Activated T-helper 1 cell treated with Interleukin-2 at 50 U/mL for 16 hours (primary cell): Measurements from ENCODE around the gene CGB1.
"Not testable (repeated sequence)": the region's sequence is repeated elsewhere in the genome, so short reads cannot be mapped to it uniquely, and the experiment has no call there.

Experiments
- DNase-seq: peaks from one replicate; pipeline ENCODE4 v3.0.0-alpha.2; 2020; ENCODE audit warnings: low read depth

The CGB1 gene

DNA sequence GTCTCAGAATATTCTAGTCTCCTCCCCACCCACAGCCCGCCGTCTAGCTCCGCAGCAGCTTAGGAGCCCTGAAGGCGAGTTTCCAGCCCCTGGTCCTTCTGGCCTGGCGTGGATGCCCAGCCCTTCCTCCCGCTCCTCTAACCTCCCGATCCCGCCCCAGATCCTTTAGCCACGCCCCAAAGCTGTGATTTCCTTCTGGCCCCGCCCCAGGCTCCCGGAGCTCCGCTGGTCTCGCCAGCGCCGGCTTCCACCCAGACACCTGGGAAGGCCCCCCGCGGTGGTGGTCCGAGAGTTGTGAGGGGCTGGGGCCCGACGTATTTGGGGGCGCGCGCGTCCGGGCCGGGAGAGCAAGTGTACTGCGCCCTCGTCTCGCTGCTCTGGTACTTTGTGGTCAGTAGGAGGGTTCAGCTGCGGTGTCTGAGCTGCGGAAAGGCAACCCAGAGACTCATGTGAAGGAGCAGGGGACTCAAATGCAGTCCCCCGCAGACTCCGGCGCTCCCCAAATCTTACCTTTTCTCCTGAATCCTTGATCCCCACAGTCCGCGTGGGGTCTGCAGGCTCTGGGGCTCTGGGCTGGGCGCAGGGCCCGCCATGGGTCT lies 21.0 kb upstream of the CGB1 start, which contains the start of gene CGB7:
CGB7 (minus strand) TSS at position 114 of the 599 bp plus-strand sequence. CDS start 2,374 bp downstream, outside the sequence.
- DNase-seq: no peak

- DNase-seq: not testable (repeated sequence)
Measured at GRCh38 chr19:49056902-49057596, 20.4 kb upstream of the CGB1 start.

GRCh38 chr19:49056101-49056901 lies 19.6 kb upstream of the CGB1 start:
- DNase-seq: peak; percentile 33

GRCh38 chr19:49050376-49051033 lies 13.8 kb upstream of the CGB1 start:
- not testable (repeated sequence) for DNase-seq

DNA sequence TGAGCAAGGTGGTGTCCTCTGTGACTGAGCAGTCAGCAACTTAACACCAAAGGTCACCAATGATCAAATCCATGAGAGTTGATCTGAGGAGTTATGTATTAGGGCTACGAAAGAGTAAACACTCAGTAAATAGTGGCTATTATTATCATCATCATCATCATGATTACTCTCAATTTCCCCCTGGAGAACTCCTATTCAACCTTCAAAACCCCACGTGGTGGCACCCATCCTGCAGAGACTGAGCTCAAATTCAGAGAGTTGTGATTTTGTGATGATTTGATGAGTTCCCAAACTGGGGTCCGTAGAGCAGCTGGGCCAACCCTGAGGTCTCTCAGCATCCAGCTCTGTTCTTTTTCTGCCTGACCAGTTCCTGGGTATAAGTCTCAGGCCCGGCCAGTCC lies 13.1 kb upstream of the CGB1 start:
- DNase-seq: not testable (repeated sequence)

DNA sequence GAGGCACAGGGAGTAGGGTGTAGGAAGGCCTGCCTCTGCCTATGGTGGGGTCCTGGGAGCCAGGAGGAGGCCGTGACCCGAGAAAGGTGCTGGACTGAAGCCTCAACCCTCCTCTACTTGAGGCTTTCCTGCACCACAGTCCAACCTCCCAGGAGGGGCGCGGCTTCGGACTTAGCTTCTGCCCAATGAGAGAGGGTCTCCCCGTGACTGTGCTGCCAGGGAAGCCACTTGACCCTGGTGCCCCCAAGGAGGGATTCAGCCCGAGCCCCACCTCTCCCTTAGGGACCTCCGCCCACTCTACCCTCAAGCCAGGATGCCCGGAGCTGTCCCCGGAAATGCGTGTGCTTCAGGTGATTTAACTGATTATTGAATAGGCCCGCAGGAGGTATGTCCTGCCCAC lies 12.3 kb upstream of the CGB1 start, which contains the start of gene CGB8:
CGB8 (minus strand) TSS at position 101 of the 400 bp plus-strand sequence. CDS start 372 bp downstream, outside the sequence.
- DNase-seq: not testable (repeated sequence)

GRCh38 chr19:49043548-49043947 lies 6.9 kb upstream of the CGB1 start, which contains the start of gene CGB5:
Gene CGB5, plus strand, starts transcription at chr19:49043848. Its CDS starts 362 bp downstream, at chr19:49044210.
- not testable (repeated sequence) for DNase-seq

DNA sequence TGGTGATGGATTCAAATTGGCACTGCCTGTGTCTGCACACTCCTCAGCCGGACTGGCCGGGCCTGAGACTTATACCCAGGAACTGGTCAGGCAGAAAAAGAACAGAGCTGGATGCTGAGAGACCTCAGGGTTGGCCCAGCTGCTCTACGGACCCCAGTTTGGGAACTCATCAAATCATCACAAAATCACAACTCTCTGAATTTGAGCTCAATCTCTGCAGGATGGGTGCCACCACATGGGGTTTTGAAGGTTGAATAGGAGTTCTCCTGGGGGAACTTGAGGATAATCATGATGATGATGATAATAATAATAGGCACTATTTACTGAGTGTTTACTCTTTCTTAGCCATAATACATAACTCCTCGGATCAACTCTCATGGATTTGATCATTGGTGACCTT lies 6.0 kb upstream of the CGB1 start:
- DNase-seq: not testable (repeated sequence)

- DNase-seq: no peak
Measured at GRCh38 chr19:49042177-49042576, 5.5 kb upstream of the CGB1 start.

- not testable (repeated sequence) for DNase-seq
Measured at GRCh38 chr19:49039736-49040135, 3.0 kb upstream of the CGB1 start.

GRCh38 chr19:49038557-49039276 lies 2.0 kb upstream of the CGB1 start:
- not testable (repeated sequence) for DNase-seq

- DNase-seq: not testable (repeated sequence)
Measured at GRCh38 chr19:49038111-49038510, 1.4 kb upstream of the CGB1 start.

GRCh38 chr19:49031642-49032301 lies 4.9 kb downstream of the CGB1 start, which contains the start of gene CGB2:
Gene CGB2, plus strand, starts transcription at chr19:49031890. Its CDS starts 206 bp downstream, at chr19:49032096.
- DNase-seq: peak; percentile 41

- DNase-seq: not testable (repeated sequence)
Measured at GRCh38 chr19:49030323-49030722, 6.4 kb downstream of the CGB1 start.

DNA sequence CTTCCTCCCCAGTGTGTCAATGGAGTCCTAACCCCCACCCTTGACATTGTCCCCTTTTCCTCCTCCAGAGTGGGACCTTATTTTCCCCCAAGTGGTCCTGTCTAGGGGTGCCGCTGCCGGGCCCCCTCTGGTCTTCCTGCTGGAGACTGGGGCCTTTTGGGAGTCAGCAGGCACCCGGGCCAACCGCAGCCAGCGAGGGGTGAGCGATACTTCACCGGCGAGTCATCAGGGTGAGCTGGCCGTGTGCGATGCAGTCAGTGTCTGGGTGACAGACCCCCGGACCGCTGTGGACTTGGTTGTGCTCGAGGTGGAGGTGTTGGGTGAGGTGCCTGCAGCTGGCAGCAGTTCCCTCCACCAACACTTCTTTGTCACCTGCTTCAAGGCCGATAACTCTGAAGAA lies 6.9 kb downstream of the CGB1 start:
- DNase-seq: not testable (repeated sequence)

- DNase-seq: not testable (repeated sequence)
Measured at GRCh38 chr19:49028686-49029085, 8.0 kb downstream of the CGB1 start.

- DNase-seq: not testable (repeated sequence)
Measured at GRCh38 chr19:49025599-49025998, 11.1 kb downstream of the CGB1 start.

DNA sequence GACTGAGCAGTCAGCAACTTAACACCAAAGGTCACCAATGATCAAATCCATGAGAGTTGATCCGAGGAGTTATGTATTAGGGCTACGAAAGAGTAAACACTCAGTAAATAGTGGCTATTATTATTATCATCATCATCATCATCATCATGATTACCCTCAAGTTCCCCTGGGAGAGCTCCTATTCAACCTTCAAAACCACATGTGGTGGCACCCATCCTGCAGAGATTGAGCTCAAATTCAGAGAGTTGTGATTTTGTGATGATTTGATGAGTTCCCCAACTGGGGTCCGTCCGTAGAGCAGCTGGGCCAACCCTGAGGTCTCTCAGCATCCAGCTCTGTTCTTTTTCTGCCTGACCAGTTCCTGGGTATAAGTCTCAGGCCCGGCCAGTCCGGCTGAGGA lies 11.6 kb downstream of the CGB1 start:
- not testable (repeated sequence) for DNase-seq

GRCh38 chr19:49024233-49024632 lies 12.5 kb downstream of the CGB1 start, which contains the start of gene CGB3:
Gene CGB3, minus strand, starts transcription at chr19:49024333. Its CDS starts 362 bp downstream, at chr19:49023971.
- not testable (repeated sequence) for DNase-seq

- DNase-seq: no peak
Measured at GRCh38 chr19:49022116-49022515, 14.6 kb downstream of the CGB1 start.
